Measurements from ENCODE around the gene DNAH7.
"Not testable (repeated sequence)": the region's sequence is repeated elsewhere in the genome, so short reads cannot be mapped to it uniquely, and the experiment has no call there.

Gene DNAH7

GRCh38 chr2:196089448-196089847 is 20.8 kb upstream of the DNAH7 start:
- Mint-ChIP-seq H3K36me3 (ENCODE audit: low read depth) (peaks cover 15% of the 10 kb centered on the region), H3K9me3 (peaks cover 22% of the 10 kb centered on the region)
- not testable (repeated sequence) for H3K27ac Mint-ChIP-seq; H3K4me3 Mint-ChIP-seq; H3K4me1 Mint-ChIP-seq (ENCODE audit: low read depth); H3K27me3 Mint-ChIP-seq

GRCh38 chr2:196088203-196088602 is 19.6 kb upstream of the DNAH7 start:
- H3K9me3 Mint-ChIP-seq: peaks cover 25% of the 10 kb centered on the region
- no peak overlapping the region for H3K4me3 Mint-ChIP-seq
- H3K36me3 Mint-ChIP-seq (ENCODE audit: low read depth): peaks cover 7% of the 10 kb centered on the region
- H3K27me3 Mint-ChIP-seq: no peaks in the 10 kb centered on the region
- H3K27ac Mint-ChIP-seq: no peak overlapping the region
- H3K4me1 Mint-ChIP-seq (ENCODE audit: low read depth): peaks cover 7% of the 10 kb centered on the region

DNA sequence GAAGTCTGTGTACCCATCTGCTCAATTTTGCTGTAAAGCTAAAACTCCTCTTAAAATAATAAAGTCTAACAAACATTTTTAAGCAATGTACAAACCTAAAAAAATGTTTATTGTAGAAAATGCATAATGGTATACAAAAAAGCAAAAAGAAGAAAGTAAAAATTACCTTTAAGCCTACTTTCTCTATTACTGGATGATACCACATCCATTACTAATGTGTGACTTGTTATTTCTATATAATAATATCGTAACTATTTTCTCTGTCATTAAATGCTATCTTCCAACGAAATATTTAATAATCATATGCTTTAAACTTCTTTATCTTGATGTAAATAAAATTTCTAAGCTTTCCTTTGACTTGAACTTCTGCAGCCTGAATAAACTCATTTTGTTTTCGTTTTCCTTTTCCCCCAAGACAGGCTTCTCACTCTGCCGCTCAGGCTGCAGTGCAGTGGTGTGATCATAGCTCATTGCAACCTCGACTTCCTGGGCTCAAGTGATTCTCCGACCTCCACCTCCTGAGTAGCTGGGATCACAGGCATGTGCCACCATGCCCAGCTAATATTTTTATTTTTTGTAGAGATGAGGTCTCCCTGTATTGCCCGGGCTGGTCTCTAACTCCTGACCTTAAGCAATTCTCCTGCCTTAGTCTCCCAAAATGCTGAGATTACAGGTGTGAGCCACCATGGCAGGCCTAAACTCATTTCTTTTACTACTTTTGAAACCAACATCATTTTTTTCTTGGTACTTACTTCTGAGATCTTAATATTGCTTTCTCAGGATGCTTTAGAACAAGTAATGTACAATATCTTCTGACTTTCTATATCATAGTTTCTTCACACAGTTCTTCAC is 18.1 kb upstream of the DNAH7 start:
- peaks cover 18% of the 10 kb centered on the region for H3K36me3 Mint-ChIP-seq (ENCODE audit: low read depth)
- H3K9me3 Mint-ChIP-seq: peaks cover 35% of the 10 kb centered on the region
- no peaks in the 10 kb centered on the region for H3K27me3 Mint-ChIP-seq
- H3K27ac Mint-ChIP-seq: no peak overlapping the region
- no peak overlapping the region for H3K4me3 Mint-ChIP-seq
- H3K4me1 Mint-ChIP-seq (ENCODE audit: low read depth): peaks cover 7% of the 10 kb centered on the region

DNA sequence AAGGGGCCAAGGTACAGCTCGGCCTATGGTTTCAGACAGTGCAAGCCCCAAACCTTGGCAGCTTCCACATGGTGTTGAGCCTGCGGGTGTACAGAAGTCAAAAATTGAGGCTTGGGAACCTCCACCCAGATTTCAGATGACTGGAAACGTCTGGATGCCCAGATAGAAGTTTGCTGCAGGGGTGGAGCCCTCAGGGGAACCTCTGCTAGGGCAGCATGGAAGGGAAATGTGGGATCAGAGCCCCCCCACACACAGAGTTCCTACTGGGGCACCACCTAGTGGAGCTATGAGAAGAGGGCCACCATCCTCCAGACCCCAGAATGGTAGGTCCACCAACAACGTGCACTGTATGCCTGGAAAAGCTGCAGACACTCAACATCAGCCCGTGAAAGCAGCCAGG is 15.0 kb upstream of the DNAH7 start:
- H3K4me1 Mint-ChIP-seq (ENCODE audit: low read depth): peaks cover 33% of the 10 kb centered on the region
- no peak overlapping the region for H3K27ac Mint-ChIP-seq
- no peak overlapping the region for H3K4me3 Mint-ChIP-seq
- H3K27me3 Mint-ChIP-seq: no peaks in the 10 kb centered on the region
- peaks cover 18% of the 10 kb centered on the region for H3K36me3 Mint-ChIP-seq (ENCODE audit: low read depth)
- H3K9me3 Mint-ChIP-seq: peaks cover 29% of the 10 kb centered on the region

DNA sequence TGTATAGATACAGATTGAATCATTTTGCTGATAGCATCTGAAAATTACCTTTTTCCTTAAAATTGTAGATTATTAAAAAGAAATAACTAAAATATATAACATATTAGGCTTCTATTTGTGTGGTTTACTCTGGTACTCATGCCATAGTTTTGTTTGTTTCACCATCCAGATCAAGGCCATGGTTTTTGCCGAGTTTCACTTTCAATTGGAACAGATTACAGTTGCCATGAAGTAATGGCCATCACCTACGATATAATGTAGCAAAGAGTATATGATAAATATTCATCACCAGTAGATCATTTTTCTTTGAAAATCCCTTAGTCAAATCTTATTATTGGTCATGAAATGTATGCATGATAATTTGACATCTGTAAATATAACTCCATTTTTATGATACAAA is 11.9 kb upstream of the DNAH7 start:
- no peak overlapping the region for H3K27ac Mint-ChIP-seq
- H3K4me3 Mint-ChIP-seq: peak overlapping the region; percentile 61
- peaks cover 45% of the 10 kb centered on the region for H3K4me1 Mint-ChIP-seq (ENCODE audit: low read depth)

GRCh38 chr2:196079052-196079451 is 10.4 kb upstream of the DNAH7 start:
- Mint-ChIP-seq H3K36me3 (ENCODE audit: low read depth) (peaks cover 11% of the 10 kb centered on the region), H3K9me3 (peaks cover 17% of the 10 kb centered on the region), H3K4me1 (ENCODE audit: low read depth) (peaks cover 45% of the 10 kb centered on the region), H3K27me3 (no peaks in the 10 kb centered on the region), H3K27ac (no peak overlapping the region), H3K4me3 (no peak overlapping the region)

More for the DNA sequence above, 11.9 kb upstream of the DNAH7 start:
- Mint-ChIP-seq H3K36me3 (ENCODE audit: low read depth) (peaks cover 18% of the 10 kb centered on the region), H3K9me3 (peaks cover 28% of the 10 kb centered on the region), H3K27me3 (no peaks in the 10 kb centered on the region)

- Mint-ChIP-seq H3K4me1 (ENCODE audit: low read depth) (peaks cover 45% of the 10 kb centered on the region), H3K36me3 (ENCODE audit: low read depth) (peaks cover 8% of the 10 kb centered on the region), H3K27me3 (no peaks in the 10 kb centered on the region), H3K4me3 (no peak overlapping the region), H3K9me3 (peaks cover 10% of the 10 kb centered on the region), H3K27ac (no peak overlapping the region)
Measured at GRCh38 chr2:196077821-196078220, 9.2 kb upstream of the DNAH7 start.

DNA sequence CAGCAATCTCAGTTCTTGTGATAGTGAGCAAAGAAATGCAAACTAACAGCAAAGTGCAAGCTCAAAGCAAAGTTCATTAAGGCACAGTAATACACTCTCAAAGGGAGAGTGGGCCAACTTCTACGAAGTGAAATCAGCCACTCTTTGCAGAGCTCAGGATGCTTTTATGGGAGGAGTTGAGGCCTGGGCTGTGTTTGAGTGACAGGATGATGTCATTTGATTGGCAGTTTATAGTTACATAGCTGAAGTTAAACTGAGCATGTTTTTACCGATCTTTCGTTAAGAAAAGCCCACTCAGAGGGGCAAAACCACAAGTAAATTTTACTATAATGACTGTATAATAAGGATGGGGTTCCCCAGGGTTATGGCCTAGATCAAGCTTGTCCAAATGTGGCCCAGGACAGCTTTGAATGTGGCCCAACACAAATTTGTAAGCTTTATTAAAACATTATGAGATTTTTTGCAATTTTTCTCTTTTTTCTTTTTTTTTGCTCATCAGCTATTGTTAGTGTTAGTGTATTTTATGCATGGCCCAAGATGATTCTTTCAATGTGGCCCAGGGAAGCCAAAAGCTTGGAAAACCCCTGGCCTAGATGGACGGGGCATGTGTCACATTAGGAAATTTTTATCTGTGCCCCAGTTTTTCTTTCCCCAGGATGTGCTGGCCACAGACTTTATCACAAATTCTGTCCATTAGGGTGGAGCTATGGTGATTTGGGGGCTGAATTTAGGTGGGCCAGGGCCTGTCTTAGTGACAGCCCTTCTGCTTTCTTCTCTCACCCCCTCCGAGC is 8.3 kb upstream of the DNAH7 start:
- no peaks in the 10 kb centered on the region for H3K27me3 Mint-ChIP-seq
- peaks cover 45% of the 10 kb centered on the region for H3K4me1 Mint-ChIP-seq (ENCODE audit: low read depth)
- H3K27ac Mint-ChIP-seq: no peak overlapping the region
- no peaks in the 10 kb centered on the region for H3K36me3 Mint-ChIP-seq (ENCODE audit: low read depth)
- no peak overlapping the region for H3K4me3 Mint-ChIP-seq
- peaks cover 1% of the 10 kb centered on the region for H3K9me3 Mint-ChIP-seq

DNA sequence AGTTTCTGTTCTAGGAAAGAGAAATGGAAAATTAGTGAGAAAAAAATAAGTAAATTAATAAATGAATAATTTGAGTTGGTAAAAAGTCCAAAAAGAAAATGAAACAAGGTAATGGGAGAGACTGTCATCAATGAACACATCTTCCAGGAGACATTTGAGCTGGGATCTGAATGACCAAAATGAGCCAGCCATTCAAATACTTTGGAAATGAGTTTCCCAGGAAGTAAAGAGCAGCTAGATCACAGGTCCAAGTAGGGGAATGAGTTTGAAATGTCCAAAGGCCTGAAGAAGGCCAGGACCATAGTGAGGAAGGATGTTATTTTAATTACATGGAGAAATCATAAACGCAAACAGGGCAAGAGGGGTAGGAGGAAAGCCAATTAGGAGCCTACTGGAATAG is 6.6 kb upstream of the DNAH7 start:
- Mint-ChIP-seq H3K9me3 (no peaks in the 10 kb centered on the region), H3K27ac (no peak overlapping the region), H3K36me3 (ENCODE audit: low read depth) (no peaks in the 10 kb centered on the region), H3K4me1 (ENCODE audit: low read depth) (peaks cover 36% of the 10 kb centered on the region), H3K27me3 (no peaks in the 10 kb centered on the region), H3K4me3 (no peak overlapping the region)

DNA sequence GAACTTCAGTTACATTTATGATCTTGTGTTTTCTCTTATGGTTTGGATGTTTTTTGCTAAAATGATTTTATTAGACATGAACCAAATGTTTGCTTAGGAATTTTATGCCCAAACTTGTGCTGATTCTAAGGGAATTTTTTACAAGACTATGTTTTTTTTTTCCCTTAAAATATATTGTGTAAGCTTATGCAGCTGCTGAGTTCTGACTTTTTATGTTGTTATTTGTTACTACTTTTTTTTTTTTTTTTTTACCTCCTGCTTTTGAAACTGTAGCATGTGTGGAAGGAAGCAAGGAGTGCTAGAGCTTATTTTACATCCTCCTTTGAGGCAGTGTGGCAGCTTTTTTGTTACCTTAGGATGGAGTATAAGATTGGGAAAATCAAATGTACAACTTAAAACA is 6.0 kb upstream of the DNAH7 start:
- H3K27me3 Mint-ChIP-seq: no peaks in the 10 kb centered on the region
- H3K9me3 Mint-ChIP-seq: no peaks in the 10 kb centered on the region
- no peak overlapping the region for H3K27ac Mint-ChIP-seq
- H3K4me1 Mint-ChIP-seq (ENCODE audit: low read depth): peaks cover 30% of the 10 kb centered on the region
- H3K36me3 Mint-ChIP-seq (ENCODE audit: low read depth): no peaks in the 10 kb centered on the region
- no peak overlapping the region for H3K4me3 Mint-ChIP-seq

DNA sequence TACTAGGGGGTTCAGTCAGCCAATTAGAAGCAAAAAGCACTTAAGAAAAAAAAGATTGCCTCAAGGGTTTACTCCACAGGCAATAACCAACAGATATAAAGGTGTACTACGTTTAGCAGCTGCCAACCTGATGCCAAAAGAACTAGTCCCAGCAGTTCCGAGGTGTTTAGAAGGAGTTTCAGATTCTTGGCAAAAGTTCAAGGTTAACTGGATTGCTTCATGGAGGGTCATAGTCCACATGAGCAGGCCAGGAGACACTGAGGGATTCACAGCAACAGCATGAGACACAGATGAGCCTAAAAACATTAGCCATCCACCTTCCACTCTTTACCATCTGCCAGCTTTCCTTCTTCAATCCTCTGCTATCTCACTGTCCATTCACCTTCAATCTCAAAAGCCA is 4.9 kb upstream of the DNAH7 start:
- H3K36me3 Mint-ChIP-seq (ENCODE audit: low read depth): no peaks in the 10 kb centered on the region

GRCh38 chr2:196067088-196067382 is 1.6 kb downstream of the DNAH7 start:
- H3K27ac Mint-ChIP-seq: peak overlapping the region; percentile 18
- H3K4me1 Mint-ChIP-seq (ENCODE audit: low read depth): peaks cover 6% of the 10 kb centered on the region
- H3K4me3 Mint-ChIP-seq: no peak overlapping the region
- H3K36me3 Mint-ChIP-seq (ENCODE audit: low read depth): no peaks in the 10 kb centered on the region
- no peaks in the 10 kb centered on the region for H3K9me3 Mint-ChIP-seq
- peaks cover 3% of the 10 kb centered on the region for H3K27me3 Mint-ChIP-seq

More for the DNA sequence above, 4.9 kb upstream of the DNAH7 start:
- no peak overlapping the region for H3K4me3 Mint-ChIP-seq
- no peak overlapping the region for H3K27ac Mint-ChIP-seq
- peaks cover 19% of the 10 kb centered on the region for H3K4me1 Mint-ChIP-seq (ENCODE audit: low read depth)
- no peaks in the 10 kb centered on the region for H3K9me3 Mint-ChIP-seq
- no peaks in the 10 kb centered on the region for H3K27me3 Mint-ChIP-seq

- H3K27me3 Mint-ChIP-seq: peaks cover 3% of the 10 kb centered on the region
- H3K9me3 Mint-ChIP-seq: no peaks in the 10 kb centered on the region
- peaks cover 6% of the 10 kb centered on the region for H3K4me1 Mint-ChIP-seq (ENCODE audit: low read depth)
- peak overlapping the region; percentile 18 for H3K27ac Mint-ChIP-seq
- no peak overlapping the region for H3K4me3 Mint-ChIP-seq
- no peaks in the 10 kb centered on the region for H3K36me3 Mint-ChIP-seq (ENCODE audit: low read depth)
Measured at GRCh38 chr2:196066291-196067087, 2.1 kb downstream of the DNAH7 start.

DNA sequence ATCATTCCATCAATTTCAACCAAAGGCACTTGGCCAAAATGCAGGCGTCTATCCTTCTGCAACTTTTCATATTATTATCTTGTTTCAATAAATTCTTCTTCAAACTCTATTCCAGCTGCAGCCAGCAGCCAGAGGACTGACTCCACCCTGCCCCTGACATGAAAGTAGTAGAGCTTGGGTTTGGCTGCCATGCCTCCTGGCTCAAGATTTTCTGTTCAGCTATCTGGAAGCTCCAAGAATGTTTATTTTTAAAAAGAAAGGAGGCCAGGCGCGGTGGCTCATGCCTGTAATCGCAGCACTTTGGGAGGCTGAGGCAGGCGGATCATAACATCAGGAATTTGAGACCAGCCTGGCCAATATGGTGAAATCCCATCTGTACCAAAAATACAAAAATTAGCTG is 4.9 kb downstream of the DNAH7 start:
- Mint-ChIP-seq H3K27me3 (peaks cover 3% of the 10 kb centered on the region), H3K4me1 (ENCODE audit: low read depth) (peaks cover 6% of the 10 kb centered on the region), H3K9me3 (no peaks in the 10 kb centered on the region), H3K4me3 (no peak overlapping the region), H3K36me3 (ENCODE audit: low read depth) (no peaks in the 10 kb centered on the region), H3K27ac (no peak overlapping the region)

GRCh38 chr2:196059491-196059960 is 9.1 kb downstream of the DNAH7 start:
- H3K27me3 Mint-ChIP-seq: no peaks in the 10 kb centered on the region
- H3K9me3 Mint-ChIP-seq: no peaks in the 10 kb centered on the region
- no peak overlapping the region for H3K27ac Mint-ChIP-seq
- H3K4me3 Mint-ChIP-seq: no peak overlapping the region
- H3K4me1 Mint-ChIP-seq (ENCODE audit: low read depth): no peaks in the 10 kb centered on the region
- H3K36me3 Mint-ChIP-seq (ENCODE audit: low read depth): no peaks in the 10 kb centered on the region

Measured in stimulated activated naive CD8-positive, alpha-beta T cell treated with anti-CD3 and anti-CD28 coated beads, Interleukin-15, Interleukin-2, amounts not matched to agents 100 ng/mL and 50 ng/mL, for 24 hours (primary cell).